Esophagus squamous epithelium (tissue), 5 donors: Measurements from ENCODE around the gene EED. TPM values are rescaled to one million over a fixed set of nuclear protein-coding genes. Genes with fewer than 3 reads are reported as not detected.
A peak's percentile ranks its signal among the peaks of the same experiment; 100 is the strongest.

ENCODE experiments used
- DNase-seq: peaks from one replicate; lab custom pipeline; 2025; lab: John Stamatoyannopoulos, UW
- H3K27ac ChIP-seq, 4 donors: fragments of 200-600 bp; sonication (generic); one replicate each; pipeline ENCODE4 v1.5.1; 2016 to 2019; ENCODE audit warnings: mild to moderate bottlenecking in 1 of 4
- H3K27me3 ChIP-seq, 4 donors: fragments of 200-600 bp; sonication (generic); 1 replicate in 3 of 4; 2 replicates in 1 of 4; pipeline versions ENCODE4 v1.5.1 to v1.6.0; 2017 to 2021; ENCODE audit warnings: antibody characterized with exemption in 1 of 4
- H3K36me3 ChIP-seq, 3 donors: fragments of 200-600 bp; sonication (generic); one replicate each; pipeline ENCODE4 v1.5.1; 2016 to 2019
- H3K4me1 ChIP-seq, 3 donors: fragments of 200-600 bp; sonication (generic); one replicate each; pipeline ENCODE4 v1.5.1; 2017 to 2019
- H3K4me3 ChIP-seq, 4 donors: fragments of 200-600 bp; sonication (generic); 1 replicate in 3 of 4; 2 replicates in 1 of 4; pipeline ENCODE4 v1.5.1; 2016 to 2019; ENCODE audit warnings: mild to moderate bottlenecking in 2 of 4, moderate library complexity in 1 of 4
- H3K9me3 ChIP-seq, 3 donors: fragments of 200-600 bp; sonication (generic); one replicate each; pipeline ENCODE4 v1.5.1; 2016 to 2019
- POLR2A ChIP-seq, 4 donors: fragments of 450-650 bp; IDR thresholded peaks; one replicate each; pipeline ENCODE4 v1.6.1; 2017; ENCODE audit warnings: antibody characterized with exemption in 4 of 4, mild to moderate bottlenecking in 4 of 4, moderate library complexity in 3 of 4
- WGBS, 2 donors: methylation state at CpG; one replicate each; pipeline ENCODE4 v1.1.5; 2018; 5-methylcytosine and 5-hydroxymethylcytosine counted together
- intact Hi-C: fragments of 100-400 bp; cut with DNase I; formaldehyde crosslinking; loops from one replicate; pipeline ENCODE4 v1.15.0; 2022
- total RNA-seq, 4 donors: library from RNA; depleted of rRNA; stranded (reverse); fragments of >200 nt; gene quantifications; one replicate each; pipeline ENCODE4 v1.1.0, GENCODE V29; 2016
- TF ChIP-seq, protein P1 (sequence below), 6 experiments: fragments of 450-650 bp in 4 of 6; fragments of 200-600 bp in 2 of 6; sonication (generic) in 2 of 6; IDR thresholded peaks; one replicate each; pipeline ENCODE4 v1.5.1; 2016 to 2019; ENCODE audit warnings: antibody characterized with exemption in 6 of 6, mild to moderate bottlenecking in 4 of 6, moderate library complexity in 4 of 6
- donor health status: DM: yes; HTN: yes; CAD: no.

EED gene
- total RNA-seq, 4 donors from 2014 or later, result 14.4 to 26.3 (median 18.5) TPM

- H3K4me3 ChIP-seq, result no peak overlapping the region
- H3K36me3 ChIP-seq, result no peaks in the 10 kb centered on the region
- no peak overlapping the region for H3K27ac ChIP-seq
- WGBS, 2 donors, result 34 to 38% methylated on average over 3 of the region's 3 CpGs
- H3K4me1 ChIP-seq, result peaks cover 0 to 7% (median 0%) of the 10 kb centered on the region in 3 donors
- no peak for TF ChIP-seq POLR2A (IDR thresholded peaks at IDR 0.05)
- TF ChIP-seq, protein P1, sequence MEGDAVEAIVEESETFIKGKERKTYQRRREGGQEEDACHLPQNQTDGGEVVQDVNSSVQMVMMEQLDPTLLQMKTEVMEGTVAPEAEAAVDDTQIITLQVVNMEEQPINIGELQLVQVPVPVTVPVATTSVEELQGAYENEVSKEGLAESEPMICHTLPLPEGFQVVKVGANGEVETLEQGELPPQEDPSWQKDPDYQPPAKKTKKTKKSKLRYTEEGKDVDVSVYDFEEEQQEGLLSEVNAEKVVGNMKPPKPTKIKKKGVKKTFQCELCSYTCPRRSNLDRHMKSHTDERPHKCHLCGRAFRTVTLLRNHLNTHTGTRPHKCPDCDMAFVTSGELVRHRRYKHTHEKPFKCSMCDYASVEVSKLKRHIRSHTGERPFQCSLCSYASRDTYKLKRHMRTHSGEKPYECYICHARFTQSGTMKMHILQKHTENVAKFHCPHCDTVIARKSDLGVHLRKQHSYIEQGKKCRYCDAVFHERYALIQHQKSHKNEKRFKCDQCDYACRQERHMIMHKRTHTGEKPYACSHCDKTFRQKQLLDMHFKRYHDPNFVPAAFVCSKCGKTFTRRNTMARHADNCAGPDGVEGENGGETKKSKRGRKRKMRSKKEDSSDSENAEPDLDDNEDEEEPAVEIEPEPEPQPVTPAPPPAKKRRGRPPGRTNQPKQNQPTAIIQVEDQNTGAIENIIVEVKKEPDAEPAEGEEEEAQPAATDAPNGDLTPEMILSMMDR (IDR thresholded peaks at IDR 0.05), result peak in 4 of 6 experiments; percentile 48 to 68 (median 52)
- DNase-seq, result no peak
- no peaks in the 10 kb centered on the region for H3K27me3 ChIP-seq
- intact Hi-C loops, result no loop called here
- H3K9me3 ChIP-seq, result no peaks in the 10 kb centered on the region
Measured at GRCh38 chr11:86291466-86292262, 47.1 kb downstream of the EED start.

- 61 to 68% methylated on average over 5 to 6 of the region's 6 CpGs for WGBS, 2 donors
- no peaks in the 10 kb centered on the region for H3K27me3 ChIP-seq
- no peak overlapping the region for H3K4me3 ChIP-seq
- H3K4me1 ChIP-seq, result peaks cover 0 to 7% (median 0%) of the 10 kb centered on the region in 3 donors
- no peaks in the 10 kb centered on the region for H3K9me3 ChIP-seq
- no peak for DNase-seq
- intact Hi-C loops, result no loop called here
- H3K36me3 ChIP-seq, result no peaks in the 10 kb centered on the region
- H3K27ac ChIP-seq, result no peak overlapping the region
- TF ChIP-seq POLR2A (IDR thresholded peaks at IDR 0.05), result no peak
- TF ChIP-seq, protein P1 (IDR thresholded peaks at IDR 0.05), result no peak
Measured at GRCh38 chr11:86292912-86293616, 48.5 kb downstream of the EED start.

GRCh38 chr11:86294026-86294425 is 49.5 kb downstream of the EED start:
- H3K9me3 ChIP-seq, result no peaks in the 10 kb centered on the region
- H3K4me3 ChIP-seq, result no peak overlapping the region
- H3K4me1 ChIP-seq, result peaks cover 0 to 7% (median 0%) of the 10 kb centered on the region in 3 donors
- intact Hi-C loops, result no loop called here
- no peaks in the 10 kb centered on the region for H3K36me3 ChIP-seq
- DNase-seq, result no peak
- TF ChIP-seq, protein P1 (IDR thresholded peaks at IDR 0.05), result no peak
- no peaks in the 10 kb centered on the region for H3K27me3 ChIP-seq
- H3K27ac ChIP-seq, result no peak overlapping the region

- H3K4me1 ChIP-seq, result peaks cover 6 to 15% (median 12%) of the 10 kb centered on the region in 3 donors
- H3K9me3 ChIP-seq, result no peaks in the 10 kb centered on the region
- 2 to 3% methylated on average over 6 of the region's 6 CpGs for WGBS, 2 donors
- intact Hi-C loops, result no loop called here
- peak overlapping the region in 3 of 4 donors; percentile 70 to 95 (median 73) for H3K4me3 ChIP-seq
- H3K36me3 ChIP-seq, result peaks cover 0 to 3% (median 0%) of the 10 kb centered on the region in 3 donors
- TF ChIP-seq, protein P1 (IDR thresholded peaks at IDR 0.05), result no peak
- no peak for TF ChIP-seq POLR2A (IDR thresholded peaks at IDR 0.05)
- DNase-seq, result no peak
- no peaks in the 10 kb centered on the region for H3K27me3 ChIP-seq
- peak overlapping the region in 3 of 4 donors; percentile 80 to 94 (median 90) for H3K27ac ChIP-seq
Measured at GRCh38 chr11:86301742-86302091, 57.2 kb downstream of the EED start.
